ENCODE data around the gene ZGLP1. TPM values are rescaled to one million over a fixed set of nuclear protein-coding genes. Genes with fewer than 3 reads are reported as not detected.

The ZGLP1 gene
- polyA plus RNA-seq, 1 experiment, result 0.62 TPM

- CTCF ChIA-PET, result no interaction called here
- POLR2A ChIA-PET, result no interaction called here
- DNase-seq (ENCODE audit: low read depth, low spot score), result no peak
- no peak for TF ChIP-seq CTCF (IDR thresholded peaks at IDR 0.05; ENCODE audit: low read depth, low read length)
- Histone ChIP-seq H3K4me3 (ENCODE audit: low read depth, low read length) (no peak overlapping the region), H3K27ac (ENCODE audit: low read depth, low read length) (no peak overlapping the region), H3K27me3 (ENCODE audit: control insufficient read depth, insufficient read depth, low read length) (peaks cover 8% of the 10 kb centered on the region), H3K9me3 (ENCODE audit: control insufficient read depth, insufficient read depth, low read length) (peaks cover 27% of the 10 kb centered on the region)
Observed at GRCh38 chr19:10295847-10296591, 13.6 kb downstream of the ZGLP1 start.

DNA sequence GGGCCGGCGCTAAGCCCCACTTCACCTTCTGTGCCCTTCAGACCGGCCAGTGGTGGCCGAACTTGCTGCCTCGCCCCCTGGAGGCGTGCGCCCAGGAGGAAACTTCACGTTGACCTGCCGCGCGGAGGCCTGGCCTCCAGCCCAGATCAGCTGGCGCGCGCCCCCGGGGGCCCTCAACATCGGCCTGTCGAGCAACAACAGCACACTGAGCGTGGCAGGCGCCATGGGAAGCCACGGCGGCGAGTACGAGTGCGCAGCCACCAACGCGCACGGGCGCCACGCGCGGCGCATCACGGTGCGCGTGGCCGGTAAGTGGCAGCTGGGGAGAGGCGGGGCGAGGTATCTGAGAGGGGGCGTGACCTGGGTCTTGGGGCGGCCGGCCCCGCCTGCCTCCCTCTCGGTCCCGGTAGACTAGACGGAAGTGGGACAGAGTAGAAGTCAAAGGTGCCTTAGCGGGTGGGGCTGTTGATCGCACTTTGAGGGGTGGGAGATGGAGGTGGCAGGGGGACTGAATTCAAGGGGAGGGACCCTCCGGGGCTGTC lies 14.2 kb downstream of the ZGLP1 start:
- no peak for DNase-seq (ENCODE audit: low read depth, low spot score)
- ChIA-PET POLR2A (no interaction called here), CTCF (no interaction called here)
- H3K9me3 ChIP-seq (ENCODE audit: control insufficient read depth, insufficient read depth, low read length), result peaks cover 27% of the 10 kb centered on the region
- H3K27me3 ChIP-seq (ENCODE audit: control insufficient read depth, insufficient read depth, low read length), result peaks cover 8% of the 10 kb centered on the region
- no peak overlapping the region for H3K27ac ChIP-seq (ENCODE audit: low read depth, low read length)
- no peak overlapping the region for H3K4me3 ChIP-seq (ENCODE audit: low read depth, low read length)
- TF ChIP-seq CTCF (IDR thresholded peaks at IDR 0.05; ENCODE audit: low read depth, low read length), result no peak

GRCh38 chr19:10294368-10294697 lies 15.3 kb downstream of the ZGLP1 start:
- ChIA-PET CTCF (no interaction called here), POLR2A (no interaction called here)
- TF ChIP-seq CTCF (IDR thresholded peaks at IDR 0.05; ENCODE audit: low read depth, low read length), result no peak
- H3K27me3 ChIP-seq (ENCODE audit: control insufficient read depth, insufficient read depth, low read length), result peaks cover 8% of the 10 kb centered on the region
- no peak overlapping the region for H3K27ac ChIP-seq (ENCODE audit: low read depth, low read length)
- no peak for DNase-seq (ENCODE audit: low read depth, low spot score)
- peaks cover 27% of the 10 kb centered on the region for H3K9me3 ChIP-seq (ENCODE audit: control insufficient read depth, insufficient read depth, low read length)
- no peak overlapping the region for H3K4me3 ChIP-seq (ENCODE audit: low read depth, low read length)

DNA sequence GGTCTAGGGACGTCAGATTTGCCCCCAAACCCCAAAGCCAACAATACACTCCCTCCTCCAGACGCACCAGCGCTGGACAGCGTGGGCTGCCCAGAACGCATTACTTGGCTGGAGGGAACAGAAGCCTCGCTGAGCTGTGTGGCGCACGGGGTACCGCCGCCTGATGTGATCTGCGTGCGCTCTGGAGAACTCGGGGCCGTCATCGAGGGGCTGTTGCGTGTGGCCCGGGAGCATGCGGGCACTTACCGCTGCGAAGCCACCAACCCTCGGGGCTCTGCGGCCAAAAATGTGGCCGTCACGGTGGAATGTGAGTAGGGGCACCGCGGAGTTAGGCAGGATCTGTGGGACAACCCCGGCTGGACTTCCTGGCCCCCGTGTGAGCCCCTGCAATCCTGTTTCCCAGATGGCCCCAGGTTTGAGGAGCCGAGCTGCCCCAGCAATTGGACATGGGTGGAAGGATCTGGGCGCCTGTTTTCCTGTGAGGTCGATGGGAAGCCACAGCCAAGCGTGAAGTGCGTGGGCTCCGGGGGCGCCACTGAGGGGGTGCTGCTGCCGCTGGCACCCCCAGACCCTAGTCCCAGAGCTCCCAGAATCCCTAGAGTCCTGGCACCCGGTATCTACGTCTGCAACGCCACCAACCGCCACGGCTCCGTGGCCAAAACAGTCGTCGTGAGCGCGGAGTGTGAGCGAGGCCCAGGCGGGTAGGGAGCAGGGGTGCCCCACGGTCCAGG lies 15.8 kb downstream of the ZGLP1 start:
- POLR2A ChIA-PET, result no interaction called here
- TF ChIP-seq CTCF (IDR thresholded peaks at IDR 0.05; ENCODE audit: low read depth, low read length), result no peak
- Histone ChIP-seq H3K27me3 (ENCODE audit: control insufficient read depth, insufficient read depth, low read length) (peaks cover 8% of the 10 kb centered on the region), H3K9me3 (ENCODE audit: control insufficient read depth, insufficient read depth, low read length) (peaks cover 27% of the 10 kb centered on the region), H3K27ac (ENCODE audit: low read depth, low read length) (no peak overlapping the region), H3K4me3 (ENCODE audit: low read depth, low read length) (no peak overlapping the region)
- no peak for DNase-seq (ENCODE audit: low read depth, low spot score)
- CTCF ChIA-PET, result no interaction called here

All from AG04450 (cell line).